NT2/D1 (cell line): Measurements from ENCODE around the gene POLE2.

ENCODE experiments used
- DNase-seq: peaks from one replicate; pipeline ENCODE4 v3.0.0-alpha.2; 2011; ENCODE audit warnings: low read depth, low spot score
- H3K27me3 ChIP-seq: 2 replicates; pipeline ENCODE4 v1.6.0; 2011; ENCODE audit warnings: mild to moderate bottlenecking; ENCODE audit not compliant: insufficient read length, insufficient read depth
- H3K36me3 ChIP-seq: 2 replicates; pipeline ENCODE4 v1.6.1; 2011; ENCODE audit warnings: mild to moderate bottlenecking, low read length, mixed read lengths; ENCODE audit not compliant: insufficient read depth, insufficient read length
- H3K4me1 ChIP-seq: 2 replicates; pipeline ENCODE4 v1.5.1; 2011; ENCODE audit not compliant: insufficient read depth, insufficient read length
- H3K4me3 ChIP-seq: 2 replicates; pipeline ENCODE4 v1.5.1; 2011; ENCODE audit warnings: low read depth; ENCODE audit not compliant: insufficient read length
- H3K9ac ChIP-seq: 2 replicates; pipeline ENCODE4 v1.6.0; 2011; ENCODE audit warnings: low read depth; ENCODE audit not compliant: insufficient read length
- H3K9me3 ChIP-seq: 2 replicates; pipeline ENCODE4 v1.5.1; 2011; ENCODE audit warnings: mild to moderate bottlenecking, low read length; ENCODE audit not compliant: insufficient read depth
- SUZ12 ChIP-seq: IDR thresholded peaks from 2 replicates; pipeline ENCODE4 v1.6.1; 2011; ENCODE audit not compliant: insufficient read length, insufficient read depth; ENCODE audit errors: extremely low read depth
- YY1 ChIP-seq: IDR thresholded peaks from 2 replicates; pipeline ENCODE4 v1.6.1; 2011; ENCODE audit not compliant: insufficient read length, insufficient read depth
- ZNF274 ChIP-seq: IDR thresholded peaks from 2 replicates; pipeline ENCODE4 v1.6.1; 2011; ENCODE audit warnings: mild to moderate bottlenecking, low read depth, low read length

The POLE2 gene

DNA sequence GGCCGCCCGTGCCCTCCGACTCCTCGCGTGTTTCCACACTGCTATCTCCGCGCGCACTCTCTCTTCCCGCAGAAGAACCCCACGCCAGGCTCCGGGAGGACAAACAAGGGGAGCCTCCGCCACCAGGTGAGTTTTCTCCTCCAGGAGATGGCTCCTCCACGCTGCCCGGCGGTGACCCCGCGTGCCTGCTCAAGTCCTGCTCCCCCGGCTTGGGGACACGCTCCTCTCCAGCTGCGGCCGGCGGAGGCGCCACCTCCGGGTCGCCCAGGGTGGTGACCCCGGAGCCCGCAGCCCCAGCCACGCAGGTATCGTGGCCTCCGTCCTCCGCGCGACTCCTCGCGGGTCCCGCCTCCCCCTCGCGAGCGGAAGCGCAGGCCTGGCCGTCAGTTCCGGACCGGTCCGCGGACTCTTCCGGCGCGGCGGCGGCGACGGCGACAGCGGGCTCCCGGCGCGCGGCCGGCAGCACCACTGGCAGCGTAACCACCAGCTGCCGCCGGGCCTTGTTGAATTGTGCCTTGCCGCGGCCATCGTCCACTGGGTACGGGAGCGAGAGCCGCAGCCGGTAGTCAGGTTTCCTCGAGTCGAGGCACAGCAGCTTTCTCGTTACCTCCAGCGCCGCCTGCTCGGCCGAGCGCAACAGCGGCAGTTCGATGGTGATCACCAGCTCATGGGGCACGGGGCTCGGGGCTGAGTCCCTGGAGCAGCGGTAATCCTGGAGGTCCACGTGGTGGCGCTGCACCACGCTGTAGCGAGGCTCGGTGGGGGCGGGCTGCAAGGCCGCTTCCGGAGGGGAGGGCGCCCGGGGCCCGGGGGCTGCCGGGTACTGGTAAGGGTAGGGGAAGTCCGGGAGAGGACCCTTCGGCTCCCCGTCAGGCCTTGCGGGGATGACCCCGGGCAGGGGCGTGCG is 54.1 kb downstream of the POLE2 start:
- Histone ChIP-seq H3K27me3 (no peaks in the 10 kb centered on the region), H3K4me1 (no peaks in the 10 kb centered on the region), H3K36me3 (peaks cover 36% of the 10 kb centered on the region), H3K9me3 (no peaks in the 10 kb centered on the region), H3K4me3 (peak overlapping the region; percentile 96), H3K9ac (peak overlapping the region; percentile 99)
- peak; percentile 90 for DNase-seq
- TF ChIP-seq YY1 = no peak

DNA sequence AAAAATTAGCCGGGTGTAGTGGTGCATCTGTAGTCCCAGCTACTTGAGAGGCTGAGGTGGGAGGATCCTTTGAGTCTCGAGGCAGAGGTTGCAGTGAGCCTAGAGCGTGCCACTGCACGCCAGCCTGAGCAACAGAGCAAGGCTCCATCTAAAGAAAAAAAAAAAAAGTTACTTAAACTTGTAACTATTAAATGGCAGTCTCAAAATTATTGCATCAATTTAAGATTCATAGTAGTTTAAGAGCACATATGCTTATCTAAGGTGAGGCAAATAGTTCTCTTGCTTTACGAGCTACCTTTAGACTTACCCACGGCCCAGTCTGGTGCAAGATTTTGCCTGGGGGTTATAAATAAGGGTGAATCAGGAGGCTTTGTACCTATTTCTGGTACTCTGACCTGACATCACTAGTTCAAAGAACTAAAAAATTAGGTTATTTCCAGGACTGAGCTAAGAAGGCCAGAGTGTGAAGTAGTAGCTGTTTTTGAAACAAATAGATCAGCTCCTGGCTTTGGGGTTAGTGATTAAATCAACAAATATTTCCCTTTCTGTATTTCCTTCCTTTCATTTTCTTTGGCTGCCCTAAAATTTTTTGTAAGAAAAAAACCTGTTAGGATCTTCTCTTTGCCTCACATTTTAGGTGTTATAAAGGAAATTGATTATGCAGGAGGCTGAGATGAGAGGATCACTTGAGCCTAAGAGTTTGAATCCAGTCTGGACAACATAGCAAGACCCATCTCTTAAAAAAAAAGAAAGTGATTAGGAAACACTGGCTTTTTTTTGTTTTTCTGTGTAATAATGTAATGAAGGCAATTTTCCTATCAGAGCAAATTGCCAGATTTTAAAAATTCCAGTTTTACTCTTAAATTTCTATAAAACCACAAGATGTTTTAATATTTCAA is 63.8 kb downstream of the POLE2 start:
- Histone ChIP-seq H3K9ac (no peak overlapping the region), H3K4me1 (no peaks in the 10 kb centered on the region), H3K36me3 (peaks cover 42% of the 10 kb centered on the region), H3K9me3 (no peaks in the 10 kb centered on the region), H3K27me3 (no peaks in the 10 kb centered on the region), H3K4me3 (no peak overlapping the region)
- no peak for DNase-seq
- TF ChIP-seq SUZ12 = no peak
- TF ChIP-seq YY1 = no peak
- no peak for TF ChIP-seq ZNF274

DNA sequence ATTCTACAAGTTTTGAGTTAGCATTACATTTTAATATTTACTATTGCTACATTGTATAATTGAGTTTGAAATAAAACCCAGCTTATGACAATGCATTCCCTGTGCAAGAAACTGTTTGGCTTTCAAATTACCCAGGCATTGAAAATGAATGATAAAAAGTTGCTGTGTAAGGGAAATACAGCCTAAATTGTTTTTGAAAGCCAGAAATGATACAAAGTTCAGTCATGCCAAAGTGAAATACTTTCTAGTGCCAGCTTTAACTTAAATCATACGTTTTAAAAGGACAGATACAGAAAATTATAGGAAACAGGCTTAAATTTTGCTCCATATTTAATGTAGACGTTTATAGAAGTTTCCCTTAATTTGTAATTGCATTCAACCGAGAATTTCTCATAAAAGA is 64.6 kb downstream of the POLE2 start:
- Histone ChIP-seq H3K27me3 (no peaks in the 10 kb centered on the region), H3K4me1 (no peaks in the 10 kb centered on the region), H3K9ac (no peak overlapping the region), H3K9me3 (no peaks in the 10 kb centered on the region), H3K36me3 (peaks cover 39% of the 10 kb centered on the region), H3K4me3 (no peak overlapping the region)
- no peak for DNase-seq
- no peak for TF ChIP-seq ZNF274

DNA sequence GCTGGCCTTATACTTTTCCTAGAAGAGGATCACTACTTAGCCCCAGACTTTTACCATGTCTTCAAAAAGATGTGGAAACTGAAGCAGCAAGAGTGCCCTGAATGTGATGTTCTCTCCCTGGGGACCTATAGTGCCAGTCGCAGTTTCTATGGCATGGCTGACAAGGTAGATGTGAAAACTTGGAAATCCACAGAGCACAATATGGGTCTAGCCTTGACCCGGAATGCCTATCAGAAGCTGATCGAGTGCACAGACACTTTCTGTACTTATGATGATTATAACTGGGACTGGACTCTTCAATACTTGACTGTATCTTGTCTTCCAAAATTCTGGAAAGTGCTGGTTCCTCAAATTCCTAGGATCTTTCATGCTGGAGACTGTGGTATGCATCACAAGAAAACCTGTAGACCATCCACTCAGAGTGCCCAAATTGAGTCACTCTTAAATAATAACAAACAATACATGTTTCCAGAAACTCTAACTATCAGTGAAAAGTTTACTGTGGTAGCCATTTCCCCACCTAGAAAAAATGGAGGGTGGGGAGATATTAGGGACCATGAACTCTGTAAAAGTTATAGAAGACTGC is 65.9 kb downstream of the POLE2 start:
- no peak for TF ChIP-seq YY1
- TF ChIP-seq ZNF274 = no peak
- TF ChIP-seq SUZ12 = no peak
- H3K9ac ChIP-seq = peak overlapping the region; percentile 87
- peak overlapping the region; percentile 79 for H3K4me3 ChIP-seq
- no peak for DNase-seq
- H3K9me3 ChIP-seq = no peaks in the 10 kb centered on the region
- no peaks in the 10 kb centered on the region for H3K4me1 ChIP-seq
- H3K36me3 ChIP-seq = peaks cover 45% of the 10 kb centered on the region
- no peaks in the 10 kb centered on the region for H3K27me3 ChIP-seq

GRCh38 chr14:49621114-49621881 is 66.7 kb downstream of the POLE2 start:
- DNase-seq = no peak
- no peak for TF ChIP-seq YY1
- no peak for TF ChIP-seq SUZ12
- TF ChIP-seq ZNF274 = no peak
- no peaks in the 10 kb centered on the region for H3K9me3 ChIP-seq
- H3K4me1 ChIP-seq = no peaks in the 10 kb centered on the region
- peak overlapping the region; percentile 79 for H3K4me3 ChIP-seq
- no peaks in the 10 kb centered on the region for H3K27me3 ChIP-seq
- H3K36me3 ChIP-seq = peaks cover 47% of the 10 kb centered on the region
- H3K9ac ChIP-seq = peak overlapping the region; percentile 87

DNA sequence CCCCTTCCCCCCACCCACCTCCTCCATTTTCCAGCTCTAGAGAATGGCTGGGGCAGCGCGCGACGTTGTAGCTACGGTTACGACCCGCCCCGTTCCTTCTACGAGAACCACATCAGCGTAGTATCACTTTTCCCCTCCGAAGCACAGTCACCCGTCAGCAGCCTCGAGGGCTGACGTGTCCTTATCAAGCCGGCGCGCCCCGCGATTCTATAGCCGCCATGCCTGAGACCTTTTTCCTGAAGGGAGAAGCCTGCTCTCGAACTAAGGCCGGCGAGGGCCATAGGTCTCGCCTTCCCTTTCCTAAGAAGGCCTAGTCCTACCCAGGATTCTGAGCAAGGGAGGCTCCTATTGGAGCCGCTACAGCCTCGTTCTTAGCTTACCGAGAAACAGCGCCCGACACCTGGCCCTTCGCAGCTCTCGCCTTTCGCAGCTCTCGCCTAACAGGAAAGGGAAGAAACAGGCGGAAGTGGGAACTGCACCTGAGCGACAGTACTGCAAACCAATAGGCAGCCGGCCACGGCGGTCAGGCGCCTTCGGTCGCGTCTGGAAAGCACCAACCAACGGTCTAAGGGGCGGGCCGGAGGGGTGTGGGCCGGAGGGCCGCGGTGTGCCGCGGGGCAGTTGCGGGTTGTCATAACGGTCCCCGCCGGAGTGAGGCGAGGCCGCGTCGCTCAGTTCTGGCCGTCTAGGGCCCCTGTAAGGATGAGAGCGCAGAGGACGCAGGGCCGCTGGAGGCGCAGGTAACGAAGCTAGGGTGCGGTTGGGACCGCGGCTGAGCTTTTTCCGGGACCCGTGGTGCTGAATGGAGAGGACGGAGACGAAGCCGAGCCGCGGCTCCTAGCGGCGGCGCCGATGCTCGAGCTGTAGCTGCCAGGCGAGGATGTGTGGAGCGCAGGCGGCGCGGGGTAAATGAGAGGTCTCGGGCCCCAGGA is 67.6 kb downstream of the POLE2 start, which contains the start of the genes MGAT2 and RPL36AL:
Gene MGAT2, plus strand, starts transcription at position 618 of the 932 bp plus-strand sequence. CDS start 470 bp downstream, outside the sequence.
Gene RPL36AL, minus strand, starts transcription at position 445 of the 932 bp plus-strand sequence. CDS start 1,522 bp downstream, outside the sequence.
- no peaks in the 10 kb centered on the region for H3K27me3 ChIP-seq
- no peaks in the 10 kb centered on the region for H3K9me3 ChIP-seq
- DNase-seq = peak; percentile 91
- H3K9ac ChIP-seq = peak within 1 kb of the TSS; percentile 87
- TF ChIP-seq SUZ12 (no peak), YY1 (no peak), ZNF274 (no peak)
- no peaks in the 10 kb centered on the region for H3K4me1 ChIP-seq
- peaks cover 41% of the 10 kb centered on the region for H3K36me3 ChIP-seq
- H3K4me3 ChIP-seq = peak within 1 kb of the TSS; percentile 79
